Upper lobe of left lung (tissue), 4 donors: Measurements from ENCODE around the gene TRAF5.

Experiments
- POLR2A ChIP-seq, 4 donors: fragments of 450-650 bp; IDR thresholded peaks; one replicate each; pipeline ENCODE4 v1.5.1; 2016 to 2017; ENCODE audit warnings: antibody characterized with exemption in 4 of 4, mild to moderate bottlenecking in 2 of 4
- POLR2AphosphoS5 ChIP-seq, 2 donors: sonication (generic); formaldehyde crosslinking; IDR thresholded peaks; one replicate each; pipeline ENCODE4 v1.5.1; 2017; ENCODE audit warnings: antibody characterized with exemption in 2 of 2
- TF ChIP-seq, protein P1 (sequence below), 6 experiments: fragments of 450-650 bp in 4 of 6; fragments of 200-600 bp in 2 of 6; sonication (generic) in 2 of 6; IDR thresholded peaks; one replicate each; pipeline ENCODE4 v1.5.1; 2016 to 2019; ENCODE audit warnings: antibody characterized with exemption in 6 of 6

DNA sequence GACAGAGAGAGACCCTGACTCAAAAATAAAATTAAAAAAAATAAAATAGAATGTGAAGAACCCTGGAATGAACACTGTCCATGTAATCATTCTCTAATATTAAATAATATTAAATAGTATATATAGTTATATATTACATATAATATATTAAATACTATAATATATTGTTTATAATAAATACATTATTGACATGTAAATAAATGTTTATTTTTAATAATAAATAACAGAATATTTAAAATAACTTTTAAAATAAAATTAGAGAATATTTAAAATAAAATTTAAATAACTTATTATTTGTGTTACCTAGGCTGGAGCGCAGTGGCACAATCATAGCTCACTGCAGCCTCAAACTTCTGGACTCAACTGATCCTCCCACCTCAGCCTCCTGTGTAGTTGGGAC lies 32.1 kb downstream of the TRAF5 start:
- TF ChIP-seq, protein P1, sequence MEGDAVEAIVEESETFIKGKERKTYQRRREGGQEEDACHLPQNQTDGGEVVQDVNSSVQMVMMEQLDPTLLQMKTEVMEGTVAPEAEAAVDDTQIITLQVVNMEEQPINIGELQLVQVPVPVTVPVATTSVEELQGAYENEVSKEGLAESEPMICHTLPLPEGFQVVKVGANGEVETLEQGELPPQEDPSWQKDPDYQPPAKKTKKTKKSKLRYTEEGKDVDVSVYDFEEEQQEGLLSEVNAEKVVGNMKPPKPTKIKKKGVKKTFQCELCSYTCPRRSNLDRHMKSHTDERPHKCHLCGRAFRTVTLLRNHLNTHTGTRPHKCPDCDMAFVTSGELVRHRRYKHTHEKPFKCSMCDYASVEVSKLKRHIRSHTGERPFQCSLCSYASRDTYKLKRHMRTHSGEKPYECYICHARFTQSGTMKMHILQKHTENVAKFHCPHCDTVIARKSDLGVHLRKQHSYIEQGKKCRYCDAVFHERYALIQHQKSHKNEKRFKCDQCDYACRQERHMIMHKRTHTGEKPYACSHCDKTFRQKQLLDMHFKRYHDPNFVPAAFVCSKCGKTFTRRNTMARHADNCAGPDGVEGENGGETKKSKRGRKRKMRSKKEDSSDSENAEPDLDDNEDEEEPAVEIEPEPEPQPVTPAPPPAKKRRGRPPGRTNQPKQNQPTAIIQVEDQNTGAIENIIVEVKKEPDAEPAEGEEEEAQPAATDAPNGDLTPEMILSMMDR (IDR thresholded peaks at IDR 0.05) = no peak
- TF ChIP-seq POLR2A (IDR thresholded peaks at IDR 0.05) (no peak), POLR2AphosphoS5 (IDR thresholded peaks at IDR 0.05) (no peak)
